ENCODE results near the gene MCRS1.
A peak's percentile ranks its signal among the peaks of the same experiment; 100 is the strongest.
"Not testable (repeated sequence)": the region's sequence is repeated elsewhere in the genome, so short reads cannot be mapped to it uniquely, and the experiment has no call there.

The MCRS1 gene

GRCh38 chr12:49567611-49568441, at the start of gene MCRS1:
MCRS1 (minus strand) TSS chr12:49568142; CDS start chr12:49566731, 1,411 bp downstream.
- DNase-seq = peak; percentile 94 to 95 (median 94)

GRCh38 chr12:49616533-49617219, 48.7 kb upstream of the MCRS1 start:
- DNase-seq = no peak

- peak in 2 of 3 donors; percentile 44 to 60 for DNase-seq
Observed at GRCh38 chr12:49615725-49616124, 47.8 kb upstream of the MCRS1 start.

GRCh38 chr12:49612210-49612609, 44.3 kb upstream of the MCRS1 start:
- DNase-seq = no peak

- not testable (repeated sequence) for DNase-seq
Observed at GRCh38 chr12:49610785-49611184, 42.8 kb upstream of the MCRS1 start.

- no peak for DNase-seq
Observed at GRCh38 chr12:49609875-49610154, 41.9 kb upstream of the MCRS1 start.

- no peak for DNase-seq
Observed at GRCh38 chr12:49609059-49609874, 41.3 kb upstream of the MCRS1 start.

GRCh38 chr12:49605539-49605938, 37.6 kb upstream of the MCRS1 start, which contains the start of gene FAM186B:
FAM186B (minus strand) TSS chr12:49605639; CDS start chr12:49605477, 162 bp downstream.
- DNase-seq = not testable (repeated sequence)

GRCh38 chr12:49604856-49605255, 36.9 kb upstream of the MCRS1 start:
- no peak for DNase-seq

GRCh38 chr12:49603721-49604120, 35.8 kb upstream of the MCRS1 start:
- no peak for DNase-seq

- no peak for DNase-seq
Observed at GRCh38 chr12:49599961-49600360, 32.0 kb upstream of the MCRS1 start.

GRCh38 chr12:49598527-49598926, 30.6 kb upstream of the MCRS1 start:
- DNase-seq = no peak

GRCh38 chr12:49588721-49589516, 21.0 kb upstream of the MCRS1 start:
- DNase-seq = peak; percentile 58 to 77 (median 66)

- no peak for DNase-seq
Observed at GRCh38 chr12:49588281-49588680, 20.3 kb upstream of the MCRS1 start.

GRCh38 chr12:49587174-49587908, 19.4 kb upstream of the MCRS1 start:
- DNase-seq = no peak

- DNase-seq = peak in 2 of 3 donors; percentile 26 to 50
Observed at GRCh38 chr12:49585477-49586459, 17.8 kb upstream of the MCRS1 start.

GRCh38 chr12:49584591-49584990, 16.6 kb upstream of the MCRS1 start:
- no peak for DNase-seq

GRCh38 chr12:49583366-49584094, 15.6 kb upstream of the MCRS1 start:
- DNase-seq = no peak

- no peak for DNase-seq
Observed at GRCh38 chr12:49582850-49583249, 14.9 kb upstream of the MCRS1 start.

GRCh38 chr12:49582201-49582600, 14.3 kb upstream of the MCRS1 start:
- no peak for DNase-seq
